CD14-positive monocyte (primary cell): ENCODE data around the gene ACER1. TPM values are rescaled to one million over a fixed set of nuclear protein-coding genes. Genes with fewer than 3 reads are reported as not detected.

Experiments used
- DNase-seq, 3 donors: peaks; one replicate each; pipeline ENCODE4 v3.0.0-alpha.2; 2011 to 2022
- H2AFZ ChIP-seq: 2 replicates; pipeline ENCODE4 v1.6.0; 2012; ENCODE audit warnings: mild to moderate bottlenecking, low read depth, low read length, inconsistent platforms; ENCODE audit not compliant: insufficient read depth, poor library complexity, severe bottlenecking
- H3K27ac ChIP-seq, 2 donors: 1 replicate in 1 of 2; 2 replicates in 1 of 2; pipeline ENCODE4 v1.5.1; 2012 to 2013; ENCODE audit warnings: low read length in 2 of 2, control low read depth in 1 of 2, inconsistent platforms in 1 of 2, low read depth in 1 of 2, mild to moderate bottlenecking in 1 of 2
- H3K27me3 ChIP-seq, 2 donors: one replicate each; pipeline versions ENCODE4 v1.6.0 to v1.6.1; 2011 to 2013; ENCODE audit warnings: low read length in 2 of 2; ENCODE audit not compliant: control insufficient read depth in 2 of 2, insufficient read depth in 2 of 2
- H3K36me3 ChIP-seq, 2 donors: replicated peaks in 1 of 2; 1 replicate in 1 of 2; 2 replicates in 1 of 2; pipeline versions ENCODE4 v1.5.1 to v1.6.1; 2012 to 2013; ENCODE audit warnings: low read length in 2 of 2, control low read depth in 1 of 2, inconsistent platforms in 1 of 2, mild to moderate bottlenecking in 1 of 2; ENCODE audit not compliant: insufficient read depth in 2 of 2, control insufficient read depth in 1 of 2
- H3K4me1 ChIP-seq, 2 donors: 1 replicate in 1 of 2; 2 replicates in 1 of 2; pipeline versions ENCODE4 v1.5.1 to v1.6.1; 2012 to 2013; ENCODE audit warnings: low read length in 2 of 2, control low read depth in 1 of 2, inconsistent platforms in 1 of 2, mild to moderate bottlenecking in 1 of 2, moderate library complexity in 1 of 2; ENCODE audit not compliant: insufficient read depth in 2 of 2, control insufficient read depth in 1 of 2
- H3K4me2 ChIP-seq: replicated peaks from 2 replicates; pipeline ENCODE3; 2012; ENCODE audit warnings: low read length, moderate library complexity, mild to moderate bottlenecking; ENCODE audit not compliant: poor library complexity, severe bottlenecking; ENCODE audit errors: extremely low read depth
- H3K4me3 ChIP-seq, 3 experiments: fragments of 200-600 bp in 1 of 3; sonication (generic) in 1 of 3; replicated peaks in 1 of 3; 1 replicate in 2 of 3; 2 replicates in 1 of 3; pipeline ENCODE4 v1.5.1; 2011 to 2013; ENCODE audit warnings: low read length in 3 of 3, mild to moderate bottlenecking in 3 of 3, control low read depth in 2 of 3, low read depth in 2 of 3, inconsistent platforms in 1 of 3, moderate library complexity in 1 of 3
- H3K79me2 ChIP-seq: 2 replicates; pipeline ENCODE4 v1.6.0; 2012; ENCODE audit warnings: mild to moderate bottlenecking, control low read depth, inconsistent platforms, low read length, moderate library complexity; ENCODE audit not compliant: insufficient read depth
- H3K9ac ChIP-seq: 2 replicates; pipeline ENCODE4 v1.6.0; 2017; ENCODE audit warnings: low read length, mild to moderate bottlenecking; ENCODE audit not compliant: insufficient read depth, poor library complexity, severe bottlenecking
- H3K9me3 ChIP-seq, 2 donors: replicated peaks in 1 of 2; 1 replicate in 1 of 2; 2 replicates in 1 of 2; pipeline versions ENCODE4 v1.5.1 to v1.6.1; 2012 to 2013; ENCODE audit warnings: low read length in 2 of 2, control low read depth in 1 of 2; ENCODE audit not compliant: control insufficient read depth in 1 of 2, insufficient read depth in 1 of 2
- H4K20me1 ChIP-seq: 2 replicates; pipeline ENCODE4 v1.6.0; 2012; ENCODE audit warnings: mild to moderate bottlenecking, low read length, control low read depth, moderate library complexity; ENCODE audit not compliant: insufficient read depth
- H3K27ac Mint-ChIP-seq, 7 donors: one replicate each; pipeline ENCODE4 v1.8.0; 2020; ENCODE audit warnings: mild to moderate bottlenecking in 7 of 7, mixed read lengths in 7 of 7, moderate library complexity in 6 of 7, inconsistent platforms in 2 of 7
- H3K27me3 Mint-ChIP-seq, 3 donors: one replicate each; pipeline ENCODE4 v1.8.0; 2021 to 2022; ENCODE audit warnings: low read depth in 3 of 3, mild to moderate bottlenecking in 3 of 3, mixed read lengths in 3 of 3, moderate library complexity in 3 of 3, inconsistent platforms in 1 of 3
- H3K36me3 Mint-ChIP-seq, 2 donors: one replicate each; pipeline ENCODE4 v1.8.0; 2020; ENCODE audit warnings: mixed read lengths in 2 of 2, inconsistent platforms in 1 of 2, mild to moderate bottlenecking in 1 of 2
- H3K4me1 Mint-ChIP-seq: one replicate; pipeline ENCODE4 v1.8.0; 2020; ENCODE audit warnings: mild to moderate bottlenecking, mixed read lengths
- H3K4me3 Mint-ChIP-seq, 2 donors: one replicate each; pipeline ENCODE4 v1.8.0; 2020; ENCODE audit warnings: mild to moderate bottlenecking in 2 of 2, mixed read lengths in 2 of 2, moderate library complexity in 1 of 2
- H3K9me3 Mint-ChIP-seq, 7 donors: one replicate each; pipeline ENCODE4 v1.8.0; 2020 to 2022; ENCODE audit warnings: mixed read lengths in 7 of 7, mild to moderate bottlenecking in 6 of 7, moderate library complexity in 6 of 7, inconsistent platforms in 2 of 7
- CTCF ChIP-seq: fragments of 200-600 bp; IDR thresholded peaks from one replicate; pipeline ENCODE4 v1.8.0; 2022; ENCODE audit warnings: antibody characterized with exemption, mild to moderate bottlenecking
- WGBS: methylation state at CpG from one replicate; pipeline ENCODE4 v1.1.5; 2013; ENCODE audit warnings: missing lambda C conversion rate; ENCODE audit not compliant: insufficient coverage; 5-methylcytosine and 5-hydroxymethylcytosine counted together
- intact Hi-C, 2 donors: fragments of 100-400 bp; cut with micrococcal nuclease; formaldehyde crosslinking; loops; one replicate each; pipeline versions ENCODE4 v1.15.0 to v1.15.1; 2023
- polyA plus RNA-seq, 3 donors: library from polyadenylated mRNA; depleted of rRNA in 1 of 3; unstranded in 2 of 3; stranded (reverse) in 1 of 3; fragments of 300-500 nt in 2 of 3; fragments of >200 nt in 1 of 3; fragmentation: Illumina TruSeq in 2 of 3; gene quantifications; 1 replicate in 2 of 3; 2 replicates in 1 of 3; pipeline ENCODE4 v1.2.3, GENCODE V29; 2012 to 2021

The ACER1 gene
- polyA plus RNA-seq, 3 donors = not detected

- intact Hi-C loops = no loop called here
- H3K4me1 Mint-ChIP-seq = peaks cover 52% of the 10 kb centered on the region
- Histone ChIP-seq H2AFZ (peak overlapping the region; percentile 41), H3K36me3 (no peaks in the 10 kb centered on the region), H3K4me3 (peak overlapping the region; percentile 73 to 83 (median 80)), H3K79me2 (peaks cover 54% of the 10 kb centered on the region), H4K20me1 (peaks cover 31% of the 10 kb centered on the region), H3K4me1 (peaks cover 57 to 59% of the 10 kb centered on the region in 2 donors), H3K4me2 (peak overlapping the region; percentile 93), H3K9ac (peak overlapping the region; percentile 70), H3K27me3 (no peaks in the 10 kb centered on the region), H3K27ac (peak overlapping the region; percentile 41 to 71), H3K9me3 (no peaks in the 10 kb centered on the region)
- 13% methylated on average over 35 of the region's 36 CpGs for WGBS
- peak overlapping the region; percentile 69 to 93 (median 89) for H3K27ac Mint-ChIP-seq
- H3K4me3 Mint-ChIP-seq = peak overlapping the region; percentile 91 to 97
- H3K9me3 Mint-ChIP-seq = peaks cover 0 to 7% (median 4%) of the 10 kb centered on the region in 7 donors
- no peak for TF ChIP-seq CTCF
- H3K36me3 Mint-ChIP-seq = peaks cover 4 to 17% of the 10 kb centered on the region in 2 donors
- peaks cover 0 to 7% (median 5%) of the 10 kb centered on the region in 3 donors for H3K27me3 Mint-ChIP-seq
- DNase-seq = no peak
These were observed 54.4 kb downstream of the ACER1 start for GRCh38 chr19:6278740-6279619.

GRCh38 chr19:6278051-6278450 lies 55.4 kb downstream of the ACER1 start:
- peaks cover 60% of the 10 kb centered on the region for H3K79me2 ChIP-seq
- peak overlapping the region; percentile 93 for H3K4me2 ChIP-seq
- H4K20me1 ChIP-seq = peaks cover 36% of the 10 kb centered on the region
- no peak overlapping the region for H3K9ac ChIP-seq
- H3K4me3 ChIP-seq = peak overlapping the region in 1 of 3 experiments; percentile 83
- Mint-ChIP-seq H3K4me1 (peaks cover 62% of the 10 kb centered on the region), H3K36me3 (peaks cover 4 to 17% of the 10 kb centered on the region in 2 donors), H3K4me3 (peak overlapping the region; percentile 91 to 97), H3K27me3 (peaks cover 0 to 6% (median 5%) of the 10 kb centered on the region in 3 donors), H3K27ac (peak overlapping the region in 6 of 7 donors; percentile 60 to 93 (median 85)), H3K9me3 (peaks cover 0 to 6% (median 3%) of the 10 kb centered on the region in 7 donors)
- no peak overlapping the region for H2AFZ ChIP-seq
- H3K4me1 ChIP-seq = peaks cover 66 to 68% of the 10 kb centered on the region in 2 donors
- no peak for TF ChIP-seq CTCF
- H3K9me3 ChIP-seq = no peaks in the 10 kb centered on the region
- no CpG with 5 or more reads among the region's 9 CpGs for WGBS
- DNase-seq = no peak
- H3K27ac ChIP-seq = peak overlapping the region in 1 of 2 donors; percentile 71
- no peaks in the 10 kb centered on the region for H3K27me3 ChIP-seq
- intact Hi-C loops = no loop called here
- no peaks in the 10 kb centered on the region for H3K36me3 ChIP-seq
